ENCODE results near the gene CFAP100.

- no peak for TF ChIP-seq POLR2AphosphoS5 (IDR thresholded peaks at IDR 0.05; ENCODE audit: borderline replicate concordance, low read depth, low read length)
- no peak for TF ChIP-seq EZH2 (IDR thresholded peaks at IDR 0.05)
Observed at GRCh38 chr3:126355777-126356372, 38.8 kb upstream of the CFAP100 start.

Measured in SK-N-MC (cell line).